Measurements from ENCODE around the gene SPCS1. TPM values are rescaled to one million over a fixed set of nuclear protein-coding genes. Genes with fewer than 3 reads are reported as not detected.

SPCS1 gene
- polyA plus RNA-seq, 1 of the 3 experiments (the other 2 are of a cell fraction): 191 TPM

DNA sequence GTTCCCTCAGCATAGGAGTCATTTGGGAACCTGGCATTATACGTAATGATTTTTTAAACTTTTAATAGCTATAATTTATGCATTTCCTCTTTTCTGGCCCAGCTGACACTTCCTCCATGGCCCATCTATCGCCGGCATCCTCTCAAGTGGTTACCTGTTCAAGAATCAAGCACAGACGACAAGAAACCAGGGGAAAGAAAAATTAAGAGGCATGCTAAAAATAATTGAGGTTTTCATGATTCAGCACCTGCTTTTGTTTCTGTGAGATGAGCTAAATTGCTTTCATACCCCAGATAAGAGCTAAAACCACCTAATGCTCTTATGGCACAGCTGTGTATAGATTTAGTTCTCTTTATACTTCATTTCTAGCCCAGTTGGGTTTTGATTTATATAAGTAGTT lies 1.7 kb downstream of the SPCS1 start:
- no peaks in the 10 kb centered on the region for H3K27me3 ChIP-seq (ENCODE audit: insufficient read depth)
- H3K9me3 ChIP-seq: no peaks in the 10 kb centered on the region
- H2AFZ ChIP-seq (ENCODE audit: low read depth): no peak overlapping the region
- CTCF ChIA-PET: no interaction called here
- H3K9me2 ChIP-seq: no peaks in the 10 kb centered on the region
- DNase-seq: no peak
- peaks cover 12% of the 10 kb centered on the region for H3F3A ChIP-seq (replicated peaks; ENCODE audit: insufficient read depth)
- no peaks in the 10 kb centered on the region for H4K20me1 ChIP-seq (ENCODE audit: insufficient read depth)
- peak overlapping the region; percentile 79 to 84; a peak in 2 of 4 replicates for H3K4me3 ChIP-seq (ENCODE audit: low read depth in 2 of 2, low read length in 1 of 2)
- H3K4me1 ChIP-seq (ENCODE audit: control insufficient read depth in 1 of 2, insufficient read depth in 2 of 2, low read depth in 1 of 2, low read length in 1 of 2): peaks cover 9 to 18% of the 10 kb centered on the region in 2 experiments
- peak overlapping the region; percentile 91 for H3K4me2 ChIP-seq
- peak overlapping the region; percentile 85; the same call in 1 of the 2 replicates for H3K9ac ChIP-seq
- peaks cover 57% of the 10 kb centered on the region for H3K79me2 ChIP-seq (ENCODE audit: insufficient read depth)
- POLR2A ChIA-PET: no interaction called here
- H3K36me3 ChIP-seq (replicated peaks in 1 of 2; ENCODE audit: control insufficient read depth in 1 of 2, insufficient read depth in 2 of 2, low read length in 1 of 2): peaks cover 21 to 40% of the 10 kb centered on the region in 2 experiments
- TF ChIP-seq SIN3A (IDR thresholded peaks at IDR 0.05; ENCODE audit: borderline replicate concordance, low read depth, low read length) (no peak), NRF1 (IDR thresholded peaks at IDR 0.05; ENCODE audit: low read depth, low read length) (no peak), RAD21 (IDR thresholded peaks at IDR 0.05; ENCODE audit: low read length) (no peak), MXI1 (IDR thresholded peaks at IDR 0.05; ENCODE audit: low read depth, low read length) (no peak)
- WGBS (ENCODE audit: low lambda C conversion rate): 88% methylated on average over 4 of the region's 4 CpGs
- H3K27ac ChIP-seq (ENCODE audit: low read depth in 2 of 2, low read length in 1 of 2): no peak overlapping the region

DNA sequence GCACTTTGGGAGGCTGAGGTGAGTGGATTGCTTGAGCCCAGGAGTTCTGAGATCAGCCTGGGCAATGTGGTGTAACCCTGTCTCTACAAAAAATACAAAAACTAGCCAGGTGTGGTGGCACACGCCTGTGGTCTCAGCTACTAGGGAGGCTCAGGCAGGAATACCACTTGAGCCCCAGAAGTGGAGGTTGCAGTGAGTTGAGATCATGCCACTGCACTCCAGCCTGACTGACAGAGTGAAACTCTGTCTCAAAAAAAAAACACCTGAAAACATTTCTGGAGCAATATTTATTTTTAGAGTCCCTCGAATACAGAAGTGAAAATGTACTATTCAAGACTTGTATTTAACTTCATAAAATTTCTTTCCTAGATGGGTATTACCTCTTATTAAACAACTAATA lies 4.6 kb downstream of the SPCS1 start:
- peaks cover 21 to 40% of the 10 kb centered on the region in 2 experiments for H3K36me3 ChIP-seq (replicated peaks in 1 of 2; ENCODE audit: control insufficient read depth in 1 of 2, insufficient read depth in 2 of 2, low read length in 1 of 2)
- ChIA-PET POLR2A (interaction anchor here (0.9 kb wide), 1 partner anchor 60 kb away, joined by 3 read pairs; no protein-coding TSS in a partner anchor), CTCF (no interaction called here)
- H3K27ac ChIP-seq (ENCODE audit: low read depth in 2 of 2, low read length in 1 of 2): no peak overlapping the region
- H3K4me3 ChIP-seq (ENCODE audit: low read depth in 2 of 2, low read length in 1 of 2): no peak overlapping the region
- H3K9me2 ChIP-seq: no peaks in the 10 kb centered on the region
- WGBS (ENCODE audit: low lambda C conversion rate): 96% methylated on average over 2 of the region's 2 CpGs
- H2AFZ ChIP-seq (ENCODE audit: low read depth): no peak overlapping the region
- no peaks in the 10 kb centered on the region for H3K27me3 ChIP-seq (ENCODE audit: insufficient read depth)
- no peak overlapping the region for H3K9ac ChIP-seq
- H4K20me1 ChIP-seq (ENCODE audit: insufficient read depth): no peaks in the 10 kb centered on the region
- DNase-seq: no peak
- H3K9me3 ChIP-seq: no peaks in the 10 kb centered on the region
- H3K4me2 ChIP-seq: no peak overlapping the region
- H3K79me2 ChIP-seq (ENCODE audit: insufficient read depth): peaks cover 29% of the 10 kb centered on the region
- H3K4me1 ChIP-seq (ENCODE audit: control insufficient read depth in 1 of 2, insufficient read depth in 2 of 2, low read depth in 1 of 2, low read length in 1 of 2): peaks cover 9 to 10% of the 10 kb centered on the region in 2 experiments
- H3F3A ChIP-seq (replicated peaks; ENCODE audit: insufficient read depth): peaks cover 12% of the 10 kb centered on the region
- no peak for TF ChIP-seq TCF12 (IDR thresholded peaks at IDR 0.05)
- TF ChIP-seq GATA2 (CRISPR knock-in tag; IDR thresholded peaks at IDR 0.05): no peak
- TF ChIP-seq JUND (IDR thresholded peaks at IDR 0.05): no peak
- no peak for TF ChIP-seq IRF3 (IDR thresholded peaks at IDR 0.05; ENCODE audit: low read depth, low read length)
- TF ChIP-seq TAF1 (IDR thresholded peaks at IDR 0.05; ENCODE audit: borderline replicate concordance, low read depth, low read length): no peak

DNA sequence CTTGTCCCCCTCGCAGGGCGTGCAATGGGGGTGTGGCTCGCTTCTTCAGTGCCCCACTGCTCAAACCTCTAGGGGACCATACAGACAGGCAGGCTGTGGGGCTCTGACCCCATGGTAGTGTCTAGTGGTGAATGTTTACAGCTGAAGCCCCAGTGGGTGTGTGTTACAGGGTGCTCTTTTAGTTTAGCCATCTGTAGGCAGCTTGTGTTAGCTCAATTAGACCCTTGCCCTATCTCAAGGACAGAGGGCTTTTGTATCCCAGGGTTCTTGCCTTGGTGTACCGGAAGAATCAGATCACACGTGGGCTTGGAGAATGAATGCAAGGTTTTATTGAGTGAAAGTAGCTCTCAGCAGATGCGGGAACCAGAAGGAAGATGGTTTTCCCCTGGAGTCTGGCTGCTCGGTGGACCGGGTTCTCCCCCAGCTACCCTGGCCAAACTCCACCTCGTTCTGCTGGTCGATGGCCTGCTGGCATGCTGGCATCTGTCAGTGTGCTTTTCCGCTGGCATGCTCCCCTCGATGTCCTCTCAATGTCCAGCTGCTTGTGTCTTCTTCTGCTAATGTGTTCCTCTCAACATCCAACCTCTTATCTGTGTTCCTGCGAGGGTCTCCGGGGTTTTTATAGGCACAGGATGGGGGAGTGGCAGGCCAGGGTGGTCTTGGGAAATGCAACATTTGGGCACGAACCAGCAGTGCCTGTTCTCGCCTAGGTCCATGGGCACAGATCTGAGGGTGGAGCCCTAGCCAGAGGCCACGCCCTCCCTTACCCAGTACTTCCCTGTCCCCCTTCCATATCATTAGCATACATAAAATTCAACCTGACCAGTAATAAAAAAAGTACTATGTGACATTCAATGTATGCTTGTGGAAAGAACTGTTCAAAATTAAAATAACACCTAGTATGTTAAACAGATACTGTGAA lies 6.6 kb downstream of the SPCS1 start:
- Histone ChIP-seq H3K4me1 (ENCODE audit: control insufficient read depth in 1 of 2, insufficient read depth in 2 of 2, low read depth in 1 of 2, low read length in 1 of 2) (peaks cover 5 to 6% of the 10 kb centered on the region in 2 experiments), H3K9me3 (no peaks in the 10 kb centered on the region), H3K4me3 (ENCODE audit: low read depth in 2 of 2, low read length in 1 of 2) (no peak overlapping the region), H3K27ac (ENCODE audit: low read depth in 2 of 2, low read length in 1 of 2) (no peak overlapping the region), H3K4me2 (no peak overlapping the region), H4K20me1 (ENCODE audit: insufficient read depth) (no peaks in the 10 kb centered on the region), H3K36me3 (replicated peaks in 1 of 2; ENCODE audit: control insufficient read depth in 1 of 2, insufficient read depth in 2 of 2, low read length in 1 of 2) (peaks cover 20 to 38% of the 10 kb centered on the region in 2 experiments), H3K27me3 (ENCODE audit: insufficient read depth) (no peaks in the 10 kb centered on the region), H3F3A (replicated peaks; ENCODE audit: insufficient read depth) (peaks cover 12% of the 10 kb centered on the region), H3K79me2 (ENCODE audit: insufficient read depth) (peaks cover 13% of the 10 kb centered on the region), H3K9me2 (no peaks in the 10 kb centered on the region), H2AFZ (ENCODE audit: low read depth) (no peak overlapping the region), H3K9ac (no peak overlapping the region)
- DNase-seq: no peak
- CTCF ChIA-PET: no interaction called here
- 95% methylated on average over 12 of the region's 17 CpGs for WGBS (ENCODE audit: low lambda C conversion rate)
- POLR2A ChIA-PET: no interaction called here
- TF ChIP-seq YY1 (IDR thresholded peaks at IDR 0.05; ENCODE audit: low read depth) (no peak), USF1 (IDR thresholded peaks at IDR 0.05; ENCODE audit: borderline replicate concordance, low read depth) (no peak), JUND (IDR thresholded peaks at IDR 0.05) (no peak), EP300 (IDR thresholded peaks at IDR 0.05; ENCODE audit: borderline replicate concordance in 1 of 2, low read depth in 1 of 2, low read length in 1 of 2) (no peak), POLR2AphosphoS5 (IDR thresholded peaks at IDR 0.05; ENCODE audit: low read depth, low read length) (no peak), SMC3 (IDR thresholded peaks at IDR 0.05; ENCODE audit: low read depth, low read length) (no peak), CHD2 (IDR thresholded peaks at IDR 0.05; ENCODE audit: low read length, partially characterized antibody) (no peak), MEF2A (IDR thresholded peaks at IDR 0.05; ENCODE audit: borderline replicate concordance, low read depth) (no peak), NFIC (IDR thresholded peaks at IDR 0.05; ENCODE audit: borderline replicate concordance) (no peak)
- TF ChIP-seq, protein P1, sequence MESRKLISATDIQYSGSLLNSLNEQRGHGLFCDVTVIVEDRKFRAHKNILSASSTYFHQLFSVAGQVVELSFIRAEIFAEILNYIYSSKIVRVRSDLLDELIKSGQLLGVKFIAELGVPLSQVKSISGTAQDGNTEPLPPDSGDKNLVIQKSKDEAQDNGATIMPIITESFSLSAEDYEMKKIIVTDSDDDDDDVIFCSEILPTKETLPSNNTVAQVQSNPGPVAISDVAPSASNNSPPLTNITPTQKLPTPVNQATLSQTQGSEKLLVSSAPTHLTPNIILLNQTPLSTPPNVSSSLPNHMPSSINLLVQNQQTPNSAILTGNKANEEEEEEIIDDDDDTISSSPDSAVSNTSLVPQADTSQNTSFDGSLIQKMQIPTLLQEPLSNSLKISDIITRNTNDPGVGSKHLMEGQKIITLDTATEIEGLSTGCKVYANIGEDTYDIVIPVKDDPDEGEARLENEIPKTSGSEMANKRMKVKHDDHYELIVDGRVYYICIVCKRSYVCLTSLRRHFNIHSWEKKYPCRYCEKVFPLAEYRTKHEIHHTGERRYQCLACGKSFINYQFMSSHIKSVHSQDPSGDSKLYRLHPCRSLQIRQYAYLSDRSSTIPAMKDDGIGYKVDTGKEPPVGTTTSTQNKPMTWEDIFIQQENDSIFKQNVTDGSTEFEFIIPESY (IDR thresholded peaks at IDR 0.05; ENCODE audit: borderline replicate concordance, low read depth): no peak
